Endothelial cell of umbilical vein (primary cell): Measurements from ENCODE around the gene CGRRF1. TPM values are rescaled to one million over a fixed set of nuclear protein-coding genes. Genes with fewer than 3 reads are reported as not detected.

ENCODE experiments used
- BruUV-seq: library from RNA; stranded (reverse); fragments of 400-500 nt; replicated peaks from 2 replicates; lab custom pipeline; 2021; lab: Mats Ljungman, UMichigan
- CTCF ChIA-PET: fragments of 300-600, 350-600 bp; sonication (Branson Sonifier 250); formaldehyde crosslinking; loops from one replicate; lab custom pipeline; 2021; ENCODE audit warnings: antibody characterized with exemption, inconsistent platforms; lab: Charles Lee
- POLR2A ChIA-PET: fragments of 300-600, 350-600 bp; sonication (Branson Sonifier 250); formaldehyde crosslinking; loops from one replicate; lab custom pipeline; 2021; ENCODE audit warnings: antibody characterized with exemption, inconsistent platforms; lab: Charles Lee
- DNase-seq: peaks from one replicate; pipeline ENCODE4 v3.0.0-alpha.2; 2011; ENCODE audit warnings: low read depth, low spot score
- FAIRE-seq: peaks from 2 replicates; lab custom pipeline; 2011; peaks lifted over from hg19 to GRCh38; lab: Jason Lieb, UNC
- H2AFZ ChIP-seq: 2 replicates; pipeline ENCODE4 v1.6.0; 2012; ENCODE audit warnings: low read depth, low read length, control low read depth, inconsistent platforms
- H3K27ac ChIP-seq: 2 replicates; pipeline ENCODE4 v1.5.1; 2011; ENCODE audit warnings: low read depth, mild to moderate bottlenecking, control low read depth, low read length, moderate library complexity; ENCODE audit not compliant: insufficient read depth
- H3K27me3 ChIP-seq, 2 experiments: 2 replicates each; pipeline versions ENCODE4 v1.6.0 to v1.6.1; 2011; ENCODE audit warnings: low read length in 2 of 2, mixed read lengths in 1 of 2; ENCODE audit not compliant: control insufficient read depth in 2 of 2, insufficient read depth in 2 of 2
- H3K36me3 ChIP-seq, 2 experiments: 2 replicates in 1 of 2; 3 replicates in 1 of 2; pipeline ENCODE4 v1.5.1; 2011; ENCODE audit warnings: low read length in 2 of 2, mild to moderate bottlenecking in 1 of 2, moderate library complexity in 1 of 2; ENCODE audit not compliant: control insufficient read depth in 2 of 2, insufficient read depth in 2 of 2; ENCODE audit errors: extremely low read depth in 1 of 2
- H3K4me1 ChIP-seq: 3 replicates; pipeline ENCODE4 v1.5.1; 2011; ENCODE audit warnings: mild to moderate bottlenecking, low read length; ENCODE audit not compliant: control insufficient read depth, insufficient read depth; ENCODE audit errors: extremely low read depth
- H3K4me2 ChIP-seq: 2 replicates; pipeline ENCODE4 v1.6.1; 2011; ENCODE audit warnings: low read length, control low read depth, mixed read lengths; ENCODE audit not compliant: insufficient read depth
- H3K4me3 ChIP-seq, 3 experiments: fragments of 200-600 bp in 1 of 3; sonication (generic), shearing (Covaris generic) in 1 of 3; replicated peaks in 1 of 3; 2 replicates each; pipeline ENCODE4 v1.5.1; 2011 to 2016; ENCODE audit warnings: control low read depth in 3 of 3, low read length in 3 of 3, mild to moderate bottlenecking in 2 of 3, inconsistent platforms in 1 of 3, low read depth in 1 of 3, moderate library complexity in 1 of 3; ENCODE audit not compliant: insufficient read depth in 1 of 3
- H3K79me2 ChIP-seq: 2 replicates; pipeline ENCODE4 v1.6.0; 2012; ENCODE audit warnings: low read length, inconsistent platforms; ENCODE audit not compliant: control insufficient read depth, insufficient read depth
- H3K9ac ChIP-seq: replicated peaks from 2 replicates; pipeline ENCODE3; 2011; ENCODE audit warnings: low read length, control low read depth; ENCODE audit not compliant: insufficient read depth; ENCODE audit errors: extremely low read depth
- H3K9me1 ChIP-seq: replicated peaks from 3 replicates; pipeline ENCODE4 v1.6.0; 2011; ENCODE audit warnings: mild to moderate bottlenecking, low read length; ENCODE audit not compliant: control insufficient read depth, insufficient read depth; ENCODE audit errors: extremely low read depth
- H3K9me3 ChIP-seq: replicated peaks from 2 replicates; pipeline ENCODE4 v1.5.1; 2012; ENCODE audit warnings: low read length, inconsistent platforms; ENCODE audit not compliant: control insufficient read depth, insufficient read depth
- H4K20me1 ChIP-seq: replicated peaks from 2 replicates; pipeline ENCODE3; 2011; ENCODE audit warnings: mild to moderate bottlenecking, low read length; ENCODE audit not compliant: control insufficient read depth, insufficient read depth; ENCODE audit errors: extremely low read depth
- CTCF ChIP-seq, 2 donors: IDR thresholded peaks; 1 replicate in 1 of 2; 2 replicates in 1 of 2; pipeline ENCODE4 v1.5.1; 2011; ENCODE audit warnings: low read length in 2 of 2, mild to moderate bottlenecking in 2 of 2, moderate library complexity in 2 of 2, control low read depth in 1 of 2, inconsistent platforms in 1 of 2, low read depth in 1 of 2; ENCODE audit not compliant: insufficient read depth in 1 of 2; ENCODE audit errors: extremely low read depth in 1 of 2
- EZH2 ChIP-seq: IDR thresholded peaks from 2 replicates; pipeline ENCODE4 v1.6.1; 2012; ENCODE audit warnings: borderline replicate concordance, low read depth, mild to moderate bottlenecking, moderate library complexity, low read length, inconsistent platforms; ENCODE audit not compliant: severe bottlenecking
- FOS ChIP-seq: IDR thresholded peaks from 2 replicates; pipeline ENCODE4 v1.6.1; 2011; ENCODE audit warnings: mild to moderate bottlenecking, low read length, moderate library complexity, borderline replicate concordance; ENCODE audit not compliant: insufficient read depth
- GATA2 ChIP-seq: IDR thresholded peaks from 2 replicates; pipeline ENCODE4 v1.7.0; 2011; ENCODE audit warnings: low read depth, mild to moderate bottlenecking, moderate library complexity, mixed read lengths, low read length; ENCODE audit not compliant: insufficient read length, insufficient read depth
- JUN ChIP-seq: IDR thresholded peaks from 2 replicates; pipeline ENCODE4 v1.6.1; 2011; ENCODE audit warnings: borderline replicate concordance, low read depth; ENCODE audit not compliant: insufficient read length, insufficient read depth
- MAX ChIP-seq: IDR thresholded peaks from 2 replicates; pipeline ENCODE4 v1.6.1; 2011; ENCODE audit not compliant: insufficient read depth, insufficient read length
- MYC ChIP-seq: IDR thresholded peaks from one replicate; pipeline ENCODE4 v1.6.1; 2011; ENCODE audit warnings: mild to moderate bottlenecking, low read depth, low read length
- POLR2A ChIP-seq: IDR thresholded peaks from 2 replicates; pipeline ENCODE4 v1.6.1; 2012; ENCODE audit warnings: low read depth, mild to moderate bottlenecking, control low read depth, low read length
- POLR2AphosphoS5 ChIP-seq: IDR thresholded peaks from 2 replicates; pipeline ENCODE4 v1.6.1; 2012; ENCODE audit warnings: low read depth, mild to moderate bottlenecking, control low read depth, low read length, moderate library complexity; ENCODE audit not compliant: insufficient read depth
- dilution Hi-C: fragments of 300-500 bp; cut with MboI; formaldehyde crosslinking; loops from one replicate; pipeline ENCODE4 v1.15.0; 2019; ENCODE audit warnings: low sequenced_read_pairs; ENCODE audit not compliant: extremely low pct_ligation_motif_present
- intact Hi-C: fragments of 100-400 bp; cut with micrococcal nuclease; formaldehyde crosslinking; loops from one replicate; pipeline ENCODE4 v1.10.0; 2022
- polyA plus RNA-seq, 4 experiments: library from polyadenylated mRNA; depleted of rRNA in 3 of 4; stranded (reverse) in 3 of 4; unstranded in 1 of 4; fragments of >200 nt; gene quantifications; 2 replicates each; pipeline versions ENCODE4 v1.2.1 to v1.2.3, GENCODE V29; 2011 to 2012; ENCODE audit warnings: missing spikeins in 1 of 4
- total RNA-seq: library from RNA; stranded (reverse); gene quantifications from 2 replicates; pipeline ENCODE4 v1.2.3, GENCODE V29; 2021

The CGRRF1 gene
- total and polyA plus RNA-seq, 2 donors (not counting 3 experiments of a cell fraction or from before 2014, with no cell fraction given), result 6.6 to 15.7 TPM

DNA sequence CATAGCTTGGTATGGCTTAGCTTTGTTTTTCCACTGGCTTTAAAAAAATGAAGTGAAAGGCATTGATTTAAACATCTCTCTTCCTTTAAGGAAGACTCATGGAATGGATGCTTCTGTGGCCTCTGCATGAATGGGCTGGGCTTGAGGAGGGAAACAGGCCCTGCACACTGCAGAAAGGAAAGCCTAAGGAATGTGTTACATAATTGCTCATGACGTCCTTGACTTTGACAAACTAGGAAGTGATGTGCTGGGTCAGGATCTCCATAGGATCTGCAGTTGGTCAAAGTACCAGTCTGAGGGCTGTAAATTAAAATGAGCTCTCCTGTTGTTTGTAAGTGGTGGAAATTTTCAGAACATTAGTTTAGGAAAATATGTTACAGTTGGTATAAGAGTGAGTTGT lies 69.9 kb downstream of the CGRRF1 start:
- Histone ChIP-seq H3K9ac (no peak overlapping the region), H3K4me2 (no peak overlapping the region), H2AFZ (no peak overlapping the region), H3K4me3 (no peak overlapping the region), H3K9me3 (no peaks in the 10 kb centered on the region), H3K27ac (no peak overlapping the region), H3K27me3 (no peaks in the 10 kb centered on the region), H4K20me1 (peaks cover 7% of the 10 kb centered on the region), H3K36me3 (peaks cover 9 to 10% of the 10 kb centered on the region in 2 experiments), H3K79me2 (peaks cover 92% of the 10 kb centered on the region), H3K4me1 (peaks cover 18% of the 10 kb centered on the region), H3K9me1 (peaks cover 3% of the 10 kb centered on the region)
- CTCF ChIA-PET, result interaction anchor here (0.9 to 1.5 kb wide), 5 partner anchors 13 to 193 kb away, joined by 3 to 5 read pairs (median 3); partner anchors contain the start of gene SAMD4A
- FAIRE-seq, result peak; percentile 8
- intact Hi-C loops (no loop called here), dilution Hi-C loops (no loop called here)
- DNase-seq, result peak; percentile 50
- POLR2A ChIA-PET, result no interaction called here
- TF ChIP-seq FOS (no peak), JUN (no peak), MYC (no peak), POLR2A (no peak), CTCF (IDR thresholded peaks at IDR 0.05; ENCODE audit: extremely low read depth in 1 of 2, insufficient read depth in 1 of 2, low read depth in 1 of 2, low read length in 2 of 2) (no peak), MAX (no peak), GATA2 (no peak), EZH2 (no peak), POLR2AphosphoS5 (no peak)
- no TSS peak for BruUV-seq
